DMS79 treated with DMSO at 0.1 percent for 48 hours (cell line): ENCODE results near the gene BICRA.
"Not testable (repeated sequence)": the region's sequence is repeated elsewhere in the genome, so short reads cannot be mapped to it uniquely, and the experiment has no call there.

Experiments used
- DNase-seq: peaks from one replicate; lab custom pipeline; 2025; lab: John Stamatoyannopoulos, UW

BICRA gene

DNA sequence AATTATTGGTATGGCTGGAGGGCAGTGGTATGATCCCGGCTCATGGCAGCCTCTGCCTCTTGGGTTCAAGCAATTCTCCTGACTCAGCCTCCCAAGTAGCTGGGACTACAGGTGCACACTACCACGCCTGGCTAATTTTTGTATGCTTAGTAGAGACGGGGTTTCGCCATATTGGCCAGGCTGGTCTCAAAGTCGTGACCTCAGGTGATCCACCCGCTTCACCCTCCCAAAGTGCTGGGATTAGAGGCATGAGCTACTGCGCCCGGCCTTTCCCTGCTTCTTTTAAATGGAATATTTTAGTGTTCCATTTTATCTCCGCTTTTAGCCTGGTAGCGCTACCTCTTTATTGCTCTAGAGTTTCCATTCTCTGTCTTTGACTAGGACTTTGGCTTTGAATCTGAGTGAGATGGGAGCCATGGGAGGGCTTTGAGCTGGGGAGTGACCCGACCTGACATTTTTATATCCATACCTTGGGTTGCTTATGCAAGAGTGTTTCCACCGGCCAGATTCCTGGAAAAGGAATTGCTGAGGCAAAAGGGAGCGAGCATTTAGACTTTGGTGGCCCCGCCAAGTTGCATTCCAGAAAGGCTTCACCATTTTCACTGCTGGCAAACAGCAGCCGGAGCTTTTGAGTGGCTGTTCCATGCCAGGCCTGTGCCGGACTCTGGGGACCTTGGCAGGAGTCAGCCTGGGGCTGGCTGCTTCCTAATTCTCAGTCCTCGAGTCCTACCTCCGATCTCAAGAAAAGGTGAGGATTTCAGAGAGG is 22.9 kb downstream of the BICRA start:
- no peak for DNase-seq

GRCh38 chr19:47633517-47633916 is 24.6 kb downstream of the BICRA start:
- peak; percentile 53 for DNase-seq

- peak; percentile 55 for DNase-seq
These were observed 25.1 kb downstream of the BICRA start for GRCh38 chr19:47633996-47634395.

DNA sequence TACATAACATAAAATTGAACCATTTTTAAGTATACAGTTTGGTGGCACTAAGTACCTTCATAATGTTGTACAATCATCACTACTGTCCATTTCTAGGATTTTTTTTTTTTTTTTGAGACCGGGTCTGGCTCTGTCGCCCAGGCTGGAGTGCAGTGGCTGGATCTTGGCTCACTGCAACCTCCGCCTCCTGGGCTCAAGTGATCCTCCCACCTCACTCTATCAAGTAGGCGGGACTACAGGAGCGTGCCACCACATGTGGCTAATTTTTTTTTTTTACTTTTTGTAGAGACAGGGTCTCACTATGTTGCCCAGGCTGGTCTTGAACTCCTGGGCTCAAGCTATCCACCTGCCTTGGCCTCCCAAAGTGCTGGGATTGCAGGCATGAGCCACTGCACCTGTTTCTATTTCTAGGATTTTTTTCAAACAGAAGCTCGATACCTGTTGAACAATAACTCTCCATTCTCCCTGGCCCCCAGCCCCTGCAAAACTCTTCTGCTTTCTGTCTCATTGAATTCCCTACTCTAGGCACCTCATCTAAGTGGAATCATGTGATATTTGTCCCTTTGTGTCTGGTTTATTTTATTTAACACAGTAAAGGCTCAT is 26.3 kb downstream of the BICRA start:
- not testable (repeated sequence) for DNase-seq

GRCh38 chr19:47637550-47637949 is 28.6 kb downstream of the BICRA start:
- DNase-seq = no peak

DNA sequence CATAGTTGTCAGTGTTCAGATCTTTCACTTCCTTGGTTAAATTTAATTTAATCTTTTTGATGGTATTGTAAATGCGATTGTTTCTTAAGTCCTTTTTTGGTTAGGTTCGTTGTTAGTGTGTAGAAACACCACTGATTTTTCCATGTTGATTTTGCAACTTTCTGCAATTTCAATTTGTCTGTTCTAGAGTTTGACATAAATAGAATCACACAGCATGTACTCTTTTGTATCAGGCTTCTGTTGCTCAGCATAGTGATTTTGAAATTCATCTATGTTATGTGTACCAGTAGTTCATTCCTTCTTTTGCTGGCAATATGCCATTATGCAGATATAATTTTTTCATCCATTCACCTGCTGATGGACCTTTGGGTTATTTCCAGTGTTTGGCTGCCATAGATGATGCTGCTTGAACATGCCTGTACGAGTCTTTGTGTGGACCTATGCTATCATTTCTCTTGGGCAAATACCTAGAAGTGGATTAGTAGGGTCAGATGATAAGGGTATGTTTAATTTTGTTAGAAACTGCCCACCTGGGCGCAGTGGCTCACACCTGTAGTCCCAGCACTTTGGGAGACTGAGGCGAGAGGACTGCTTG is 33.1 kb downstream of the BICRA start:
- DNase-seq = no peak

DNA sequence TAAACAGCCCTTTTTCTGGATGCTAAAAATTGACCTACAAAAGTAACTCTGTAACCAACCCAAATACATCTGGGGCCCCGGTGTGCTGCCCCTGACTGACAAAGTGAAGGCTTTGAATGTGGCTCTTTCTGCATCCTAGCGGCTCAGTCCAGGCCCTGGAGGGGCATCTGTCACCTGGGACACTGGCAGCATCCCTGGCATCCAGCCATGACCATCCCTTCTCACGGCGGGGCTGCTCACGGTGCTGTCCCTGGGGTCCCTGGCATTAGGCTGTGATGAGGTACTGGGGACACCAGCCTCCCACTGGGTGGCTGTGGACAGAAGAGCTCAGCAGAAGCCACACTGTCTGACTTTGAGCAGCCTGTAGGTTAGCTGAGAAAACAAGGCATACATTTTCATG is 34.3 kb downstream of the BICRA start:
- no peak for DNase-seq

DNA sequence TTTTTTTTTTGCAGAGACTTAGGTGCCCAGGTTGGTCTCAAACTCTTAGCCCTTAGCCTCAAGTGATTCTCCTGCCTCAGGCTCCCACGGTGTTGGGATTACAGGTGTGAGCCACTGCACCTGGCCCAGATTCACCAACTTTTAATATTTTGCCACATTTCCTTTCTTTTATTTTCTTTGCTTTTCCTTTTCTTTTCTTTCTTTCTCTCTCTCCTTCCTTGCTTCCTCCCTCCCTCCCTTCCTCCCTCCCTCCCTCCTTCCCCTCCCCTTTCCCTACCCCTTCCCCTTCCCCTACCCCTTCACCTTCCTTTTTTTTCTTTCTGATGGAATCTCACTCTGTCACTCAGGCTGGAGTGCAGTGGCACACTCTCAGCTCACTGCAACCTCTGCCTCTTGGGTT is 35.3 kb downstream of the BICRA start:
- no peak for DNase-seq

DNA sequence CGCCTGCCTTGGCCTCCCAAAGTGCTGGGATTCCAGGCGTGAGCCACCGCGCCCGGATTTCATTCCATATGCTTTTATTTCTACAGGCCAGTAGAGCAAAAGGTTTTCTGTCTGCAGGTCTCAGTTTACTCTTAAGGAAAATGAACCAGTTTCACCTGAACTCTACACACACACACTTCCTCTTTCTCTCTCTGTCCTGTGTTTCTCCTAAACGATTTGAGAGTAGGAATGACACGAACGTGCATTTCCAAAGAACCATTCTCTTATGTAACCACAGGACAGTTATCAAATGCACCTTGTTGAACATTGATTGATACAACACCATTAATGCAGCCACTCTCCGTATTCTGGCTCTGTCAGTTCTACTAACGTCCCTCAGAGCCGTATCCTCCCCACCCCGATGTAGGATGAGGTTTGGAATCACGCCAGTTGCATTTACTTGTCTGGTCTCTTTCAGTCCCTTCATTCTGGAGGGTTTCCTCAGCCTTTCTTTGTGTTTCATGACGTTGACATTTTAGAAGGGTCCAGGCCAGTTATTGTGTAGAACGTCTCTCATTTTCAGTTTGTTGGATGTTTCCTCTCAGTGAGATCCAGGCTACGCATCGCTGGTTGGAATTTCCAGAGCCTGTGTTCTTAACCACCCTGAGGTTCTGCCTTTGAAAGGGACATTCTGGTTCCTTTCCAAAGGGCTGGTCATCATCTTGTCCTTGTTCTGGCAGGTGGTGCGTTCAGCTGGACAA is 36.0 kb downstream of the BICRA start:
- DNase-seq = peak; percentile 35

DNA sequence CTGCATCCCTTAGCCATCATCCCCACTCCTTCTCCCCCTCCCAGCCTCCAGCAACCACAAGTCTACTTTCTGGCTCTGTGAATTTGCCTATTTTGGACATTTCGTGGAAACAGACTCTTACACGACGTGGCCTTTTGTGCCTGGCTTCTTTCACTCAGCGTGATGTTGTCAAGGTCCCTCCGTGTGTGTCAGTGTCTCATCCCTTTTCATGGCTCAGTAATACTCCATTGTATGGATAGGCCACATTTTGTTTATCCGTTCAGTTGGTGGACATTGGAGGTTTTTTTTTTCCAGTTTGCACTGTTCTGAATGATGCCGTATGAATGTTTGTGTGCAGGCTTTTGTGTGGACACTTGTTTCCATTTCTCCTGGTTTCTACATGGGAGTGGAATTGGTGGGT is 38.0 kb downstream of the BICRA start:
- DNase-seq = no peak

- no peak for DNase-seq
These were observed 40.7 kb downstream of the BICRA start for GRCh38 chr19:47649588-47649987.

- DNase-seq = no peak
These were observed 41.8 kb downstream of the BICRA start for GRCh38 chr19:47650700-47651099.

- DNase-seq = no peak
These were observed 42.2 kb downstream of the BICRA start for GRCh38 chr19:47651132-47651531.

GRCh38 chr19:47651691-47652090 is 42.8 kb downstream of the BICRA start:
- no peak for DNase-seq

DNA sequence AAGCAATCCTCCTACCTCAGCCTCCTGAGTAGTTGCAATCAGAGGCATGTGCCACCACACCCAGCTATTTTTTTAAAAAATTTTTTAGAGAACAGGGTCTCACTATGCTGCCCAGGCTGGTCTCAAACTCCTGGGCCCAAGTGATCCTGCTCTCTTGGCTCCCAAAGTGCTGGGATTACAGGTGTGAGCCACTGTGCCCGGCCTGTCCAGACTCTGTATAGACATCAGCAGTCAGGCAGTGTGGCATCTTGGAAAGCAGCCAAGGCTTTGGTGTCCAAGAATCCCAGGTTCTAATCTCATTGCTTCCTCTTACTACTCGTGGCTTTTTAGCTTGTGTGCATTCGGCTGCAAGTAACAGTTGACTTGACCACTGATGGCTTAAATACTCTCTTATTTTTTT is 43.4 kb downstream of the BICRA start:
- DNase-seq = no peak

DNA sequence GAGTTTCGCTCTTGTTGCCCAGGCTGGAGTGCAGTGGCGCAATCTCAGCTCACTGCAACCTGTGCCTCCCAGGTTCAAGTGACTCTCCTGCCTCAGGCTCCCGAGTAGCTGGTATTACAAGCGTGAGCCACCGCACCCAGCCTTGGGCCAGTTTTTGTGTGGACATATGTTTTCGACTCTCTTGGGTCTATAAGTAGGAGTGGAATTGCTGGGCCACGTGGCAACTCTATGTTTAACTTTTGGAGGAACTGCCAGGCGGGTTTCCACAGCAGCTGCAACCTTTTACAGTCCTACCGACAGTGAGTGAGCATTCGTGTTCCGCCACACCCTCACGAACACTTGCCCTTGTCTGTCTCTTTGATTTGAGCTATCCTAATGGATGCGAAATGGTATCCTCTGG is 44.9 kb downstream of the BICRA start:
- DNase-seq = no peak

- no peak for DNase-seq
These were observed 48.8 kb downstream of the BICRA start for GRCh38 chr19:47657719-47658118.

DNA sequence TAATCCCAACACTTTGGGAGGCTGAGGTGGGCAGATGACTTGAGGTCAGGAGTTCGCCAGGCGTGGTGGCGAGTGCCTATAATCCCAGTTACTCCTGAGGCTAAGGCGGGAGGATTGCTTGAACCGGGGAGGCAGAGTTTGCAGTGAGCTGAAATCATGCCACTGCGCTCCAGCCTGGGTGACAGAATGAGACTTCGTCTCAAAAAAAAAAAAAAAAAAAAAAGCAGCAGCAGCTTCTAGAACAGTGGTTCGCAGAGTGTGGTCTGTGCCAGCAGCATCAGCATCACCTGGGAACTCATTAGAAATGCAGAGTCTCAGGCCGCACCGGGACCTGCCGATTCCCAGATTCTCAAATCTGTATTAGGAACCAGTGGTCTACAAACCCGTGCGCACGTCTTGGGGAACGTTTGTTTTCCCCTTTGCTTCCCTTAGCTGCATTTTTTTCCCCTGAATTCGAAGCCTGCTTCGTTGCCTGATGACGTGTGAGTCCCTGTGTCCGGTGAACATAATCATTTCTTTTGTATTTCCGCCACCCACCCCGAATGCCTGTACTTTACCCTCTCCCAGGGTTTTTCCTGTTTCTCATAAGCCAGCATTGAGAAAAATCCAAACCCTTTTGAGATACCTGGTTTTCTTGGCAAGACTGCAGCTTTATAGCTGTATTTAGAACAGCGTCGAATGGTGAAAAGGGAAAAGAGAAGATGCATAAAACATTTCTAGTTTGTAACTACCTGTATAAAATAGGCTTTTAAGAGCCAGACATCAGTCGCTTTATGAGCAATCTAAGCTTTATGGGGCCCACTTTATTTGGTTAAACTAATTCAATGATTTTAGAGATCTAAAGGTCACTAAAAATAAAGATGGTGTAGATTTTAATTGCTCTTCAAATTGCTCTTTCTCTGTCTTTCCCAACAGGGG is 49.8 kb downstream of the BICRA start:
- no peak for DNase-seq

DNA sequence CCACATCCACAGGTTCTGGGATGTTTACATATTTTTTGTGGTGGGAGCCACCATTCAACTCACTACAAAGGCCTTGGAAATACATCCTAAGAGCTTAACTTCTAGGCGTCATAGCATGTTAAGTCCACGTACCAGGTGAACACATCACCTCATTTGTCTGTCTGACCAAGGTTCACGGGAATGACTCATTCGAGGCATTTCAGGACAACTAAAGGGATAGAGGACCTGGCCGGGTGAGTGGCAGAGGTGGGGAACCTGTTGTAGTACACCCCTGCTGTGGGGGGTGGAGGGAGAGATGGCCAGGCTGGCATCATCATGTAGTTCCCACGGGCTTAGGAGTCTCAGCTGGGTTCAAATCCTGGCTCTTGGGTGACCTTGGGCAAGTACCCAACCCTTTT is 51.5 kb downstream of the BICRA start:
- DNase-seq = no peak

DNA sequence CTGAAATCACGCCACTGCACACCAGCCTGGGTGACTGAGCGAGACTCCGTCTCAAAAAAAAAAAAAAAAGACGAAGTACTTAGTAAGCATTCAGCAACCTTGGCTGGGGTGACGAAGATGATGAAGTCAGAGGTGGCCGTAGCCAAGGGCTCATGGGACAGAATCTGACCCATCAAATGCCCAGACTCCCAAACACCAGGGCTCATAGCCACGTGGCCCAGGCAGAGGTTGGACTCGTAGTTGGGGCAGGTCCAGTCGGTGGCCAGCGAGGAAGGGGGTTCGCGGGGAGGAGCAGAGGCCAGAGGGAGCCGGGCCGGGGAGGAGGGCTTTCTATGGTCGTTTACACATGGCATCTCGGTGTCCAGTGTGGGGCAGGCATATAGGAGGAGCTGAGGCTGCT is 52.2 kb downstream of the BICRA start:
- DNase-seq = no peak

GRCh38 chr19:47661611-47662010 is 52.7 kb downstream of the BICRA start:
- DNase-seq = no peak

GRCh38 chr19:47663435-47663910 is 54.5 kb downstream of the BICRA start:
- DNase-seq = no peak
